MCF 10A (cell line): ENCODE measurements around the gene GPC6. TPM values are rescaled to one million over a fixed set of nuclear protein-coding genes. Genes with fewer than 3 reads are reported as not detected.

Experiments used
- BruUV-seq: library from RNA; stranded (reverse); fragments of 400-500 nt; replicated peaks from 2 replicates; lab custom pipeline; 2021; lab: Mats Ljungman, UMichigan
- CTCF ChIA-PET: fragments of 300-600 bp; sonication (Branson Sonifier 250); formaldehyde crosslinking; extraction: SDS; loops from one replicate; lab custom pipeline; 2021; ENCODE audit warnings: antibody characterized with exemption, inconsistent platforms; lab: Yijun Ruan, JAX
- POLR2A ChIA-PET: fragments of 300-600, 350-650 bp; sonication (Branson Sonifier 250); formaldehyde crosslinking; extraction: SDS; loops from one replicate; lab custom pipeline; 2020; ENCODE audit warnings: antibody characterized with exemption, inconsistent platforms; lab: Yijun Ruan, JAX
- DNase-seq: peaks from one replicate; pipeline ENCODE4 v3.0.0-alpha.2; 2018; ENCODE audit not compliant: unreplicated experiment
- H3K27ac Mint-ChIP-seq: one replicate; pipeline ENCODE4 v1.8.0; 2022; ENCODE audit warnings: mild to moderate bottlenecking, low read depth, mixed read lengths; ENCODE audit not compliant: unreplicated experiment
- H3K27me3 Mint-ChIP-seq: one replicate; pipeline ENCODE4 v1.8.0; 2022; ENCODE audit warnings: mixed read lengths; ENCODE audit not compliant: insufficient read depth, unreplicated experiment
- H3K36me3 Mint-ChIP-seq: one replicate; pipeline ENCODE4 v1.8.0; 2022; ENCODE audit warnings: mild to moderate bottlenecking, moderate library complexity, mixed read lengths; ENCODE audit not compliant: insufficient read depth, unreplicated experiment
- H3K4me1 Mint-ChIP-seq: one replicate; pipeline ENCODE4 v1.8.0; 2022; ENCODE audit warnings: mixed read lengths; ENCODE audit not compliant: insufficient read depth, unreplicated experiment
- H3K4me3 Mint-ChIP-seq: one replicate; pipeline ENCODE4 v1.8.0; 2022; ENCODE audit warnings: mild to moderate bottlenecking, moderate library complexity, mixed read lengths; ENCODE audit not compliant: unreplicated experiment
- H3K9me3 Mint-ChIP-seq: one replicate; pipeline ENCODE4 v1.8.0; 2022; ENCODE audit warnings: mixed read lengths; ENCODE audit not compliant: unreplicated experiment
- intact Hi-C: fragments of 100-400 bp; cut with micrococcal nuclease; formaldehyde crosslinking; loops from 2 replicates; pipeline ENCODE4 v1.14.1; 2022
- total RNA-seq: library from RNA; stranded (reverse); gene quantifications from 2 replicates; pipeline ENCODE4 v1.2.3, GENCODE V29; 2022
- TF ChIP-seq, protein P1 (sequence below): fragments of 200-600 bp; IDR thresholded peaks from one replicate; pipeline ENCODE4 v1.8.0; 2022; ENCODE audit warnings: antibody characterized with exemption, mild to moderate bottlenecking; ENCODE audit not compliant: unreplicated experiment

GPC6 gene
- total RNA-seq, 1 experiment from 2014 or later, result 8.4 TPM

DNA sequence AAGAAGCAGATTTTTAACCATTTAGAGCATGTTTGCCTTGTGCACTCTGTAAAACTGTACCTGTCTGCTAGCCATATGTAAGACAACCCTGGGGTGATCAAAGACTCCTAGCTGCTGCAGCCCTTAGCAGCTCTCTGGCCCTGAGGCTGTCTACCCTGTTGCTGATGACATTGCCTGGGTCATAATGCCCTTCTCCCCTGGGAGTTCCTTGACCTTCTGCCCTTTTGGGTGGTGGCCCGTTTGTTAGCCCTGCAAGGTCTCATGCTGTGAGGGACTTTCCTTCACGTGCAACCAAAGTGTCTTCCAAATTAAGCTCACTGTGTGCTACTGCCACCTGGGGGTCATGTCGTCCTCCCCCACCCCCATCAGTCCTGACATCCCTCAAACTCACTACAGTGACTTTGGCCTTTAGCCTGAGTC lies 7.4 kb downstream of the GPC6 start:
- Mint-ChIP-seq H3K27ac (no peak overlapping the region), H3K27me3 (no peaks in the 10 kb centered on the region), H3K4me1 (peaks cover 39% of the 10 kb centered on the region), H3K36me3 (no peaks in the 10 kb centered on the region), H3K4me3 (no peak overlapping the region), H3K9me3 (peaks cover 6% of the 10 kb centered on the region)
- BruUV-seq, result no TSS peak
- ChIA-PET CTCF (interaction anchor here (0.6 to 0.7 kb wide), 2 partner anchors 9 to 10 kb away, joined by 3 read pairs; no protein-coding TSS in a partner anchor), POLR2A (interaction anchor here (0.7 to 3.0 kb wide), 3 partner anchors 10 to 1434 kb away, joined by 3 to 23 read pairs (median 3); no protein-coding TSS in a partner anchor)
- peak; percentile 50 for DNase-seq
- TF ChIP-seq, protein P1, sequence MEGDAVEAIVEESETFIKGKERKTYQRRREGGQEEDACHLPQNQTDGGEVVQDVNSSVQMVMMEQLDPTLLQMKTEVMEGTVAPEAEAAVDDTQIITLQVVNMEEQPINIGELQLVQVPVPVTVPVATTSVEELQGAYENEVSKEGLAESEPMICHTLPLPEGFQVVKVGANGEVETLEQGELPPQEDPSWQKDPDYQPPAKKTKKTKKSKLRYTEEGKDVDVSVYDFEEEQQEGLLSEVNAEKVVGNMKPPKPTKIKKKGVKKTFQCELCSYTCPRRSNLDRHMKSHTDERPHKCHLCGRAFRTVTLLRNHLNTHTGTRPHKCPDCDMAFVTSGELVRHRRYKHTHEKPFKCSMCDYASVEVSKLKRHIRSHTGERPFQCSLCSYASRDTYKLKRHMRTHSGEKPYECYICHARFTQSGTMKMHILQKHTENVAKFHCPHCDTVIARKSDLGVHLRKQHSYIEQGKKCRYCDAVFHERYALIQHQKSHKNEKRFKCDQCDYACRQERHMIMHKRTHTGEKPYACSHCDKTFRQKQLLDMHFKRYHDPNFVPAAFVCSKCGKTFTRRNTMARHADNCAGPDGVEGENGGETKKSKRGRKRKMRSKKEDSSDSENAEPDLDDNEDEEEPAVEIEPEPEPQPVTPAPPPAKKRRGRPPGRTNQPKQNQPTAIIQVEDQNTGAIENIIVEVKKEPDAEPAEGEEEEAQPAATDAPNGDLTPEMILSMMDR, result no peak
- intact Hi-C loops, result no loop called here

DNA sequence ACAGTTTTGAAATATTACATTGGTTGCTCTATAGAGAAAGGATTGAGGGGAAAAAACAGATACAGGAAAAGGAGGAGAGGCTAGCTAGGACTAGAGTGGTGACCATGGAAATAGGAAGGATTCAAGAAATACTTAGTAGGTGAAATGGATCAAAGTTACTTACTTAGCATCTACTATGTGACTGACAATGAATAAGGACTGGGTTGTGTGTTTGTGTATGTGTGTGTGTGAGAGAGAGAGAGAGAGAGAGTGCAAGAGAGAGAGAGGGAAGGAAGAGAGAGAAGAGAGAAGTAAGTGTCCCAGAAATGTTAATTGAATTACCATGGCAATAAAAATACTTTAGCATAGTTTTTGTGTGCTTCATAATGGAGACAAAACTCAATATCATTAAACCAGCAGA lies 7.9 kb downstream of the GPC6 start:
- H3K4me3 Mint-ChIP-seq, result no peak overlapping the region
- H3K27ac Mint-ChIP-seq, result no peak overlapping the region
- intact Hi-C loops, result no loop called here
- H3K4me1 Mint-ChIP-seq, result peaks cover 35% of the 10 kb centered on the region
- TF ChIP-seq, protein P1, result no peak
- ChIA-PET CTCF (interaction anchor here (0.5 to 0.7 kb wide), 5 partner anchors 9 to 1370 kb away, joined by 3 to 5 read pairs (median 3); no protein-coding TSS in a partner anchor), POLR2A (interaction anchor here (0.7 to 3.0 kb wide), 3 partner anchors 10 to 1433 kb away, joined by 3 to 23 read pairs (median 3); no protein-coding TSS in a partner anchor)
- no peaks in the 10 kb centered on the region for H3K27me3 Mint-ChIP-seq
- no peak for DNase-seq
- H3K9me3 Mint-ChIP-seq, result peaks cover 11% of the 10 kb centered on the region
- BruUV-seq, result no TSS peak
- no peaks in the 10 kb centered on the region for H3K36me3 Mint-ChIP-seq

DNA sequence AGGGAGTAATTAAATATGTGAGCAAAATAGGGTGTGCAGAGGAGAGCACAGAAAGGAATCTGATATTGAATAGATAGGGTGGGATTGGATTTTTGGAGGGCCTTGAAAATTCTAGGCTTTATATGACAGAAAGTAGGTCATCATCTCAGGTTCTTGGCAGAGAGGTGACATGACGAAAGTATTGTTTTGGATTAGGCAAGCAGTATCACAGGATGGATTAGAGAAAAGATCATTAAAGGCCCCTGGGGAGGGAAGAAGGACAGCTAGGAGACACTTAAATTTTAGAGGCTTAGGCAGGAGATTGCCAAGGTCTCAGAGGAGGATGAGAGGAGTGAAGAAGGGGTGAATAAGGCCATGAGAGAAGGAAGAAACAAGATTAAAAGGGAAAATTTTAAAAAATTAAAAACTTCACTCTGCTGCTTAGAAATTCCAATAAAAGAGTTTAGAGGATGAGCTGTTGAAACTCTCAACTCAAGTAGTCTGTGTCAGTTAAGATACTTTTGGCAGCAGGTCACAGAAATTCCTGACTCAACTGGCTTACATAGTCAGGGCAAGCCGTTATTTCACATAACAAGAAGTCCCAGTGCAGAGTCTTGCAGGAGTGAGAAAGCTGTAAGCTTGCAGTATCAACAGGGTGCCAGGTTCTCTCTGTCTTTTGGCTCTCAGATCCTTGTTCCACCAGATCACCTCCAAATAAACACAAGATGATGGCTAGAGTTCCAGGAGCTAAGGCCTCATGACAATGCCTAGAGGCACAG lies 8.8 kb downstream of the GPC6 start:
- POLR2A ChIA-PET, result interaction anchor here (1.2 to 3.0 kb wide), 2 partner anchors 9 to 265 kb away, joined by 3 to 23 read pairs; no protein-coding TSS in a partner anchor
- Mint-ChIP-seq H3K4me3 (no peak overlapping the region), H3K27ac (peak overlapping the region; percentile 16)

DNA sequence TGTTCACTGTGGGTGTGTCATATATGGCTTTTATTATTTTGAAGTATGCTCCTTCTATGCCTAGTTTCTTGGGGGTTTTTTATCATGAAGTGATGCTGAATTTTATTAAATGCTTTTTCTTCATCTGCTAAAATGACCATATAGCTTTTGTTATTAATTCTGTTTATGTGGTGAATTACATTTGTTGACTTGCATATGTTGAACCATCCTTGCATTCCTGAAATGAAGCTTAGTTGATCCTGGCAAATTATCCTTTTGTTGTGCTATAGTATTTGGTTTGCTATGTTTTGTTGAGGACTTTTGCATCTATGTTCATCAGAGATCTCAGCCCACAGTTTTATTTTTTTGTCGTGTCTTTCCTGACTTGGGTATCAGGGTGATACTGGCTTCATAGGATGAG lies 12.1 kb downstream of the GPC6 start:
- H3K36me3 Mint-ChIP-seq, result no peaks in the 10 kb centered on the region
- intact Hi-C loops, result no loop called here
- POLR2A ChIA-PET, result interaction anchor here (1.1 kb wide), 1 partner anchor 10 kb away, joined by 4 read pairs; no protein-coding TSS in a partner anchor

More for the DNA sequence above, 8.8 kb downstream of the GPC6 start:
- peaks cover 16% of the 10 kb centered on the region for H3K9me3 Mint-ChIP-seq
- TF ChIP-seq, protein P1, result no peak
- no TSS peak for BruUV-seq
- peaks cover 25% of the 10 kb centered on the region for H3K4me1 Mint-ChIP-seq
- intact Hi-C loops, result no loop called here
- DNase-seq, result peak; percentile 63
- H3K36me3 Mint-ChIP-seq, result no peaks in the 10 kb centered on the region
- H3K27me3 Mint-ChIP-seq, result no peaks in the 10 kb centered on the region
- CTCF ChIA-PET, result interaction anchor here (0.5 to 1.0 kb wide), 5 partner anchors 319 to 1369 kb away, joined by 3 to 5 read pairs (median 3); no protein-coding TSS in a partner anchor

More for the DNA sequence above, 12.1 kb downstream of the GPC6 start:
- no TSS peak for BruUV-seq
- Mint-ChIP-seq H3K27ac (no peak overlapping the region), H3K4me1 (peaks cover 27% of the 10 kb centered on the region), H3K4me3 (no peak overlapping the region), H3K9me3 (peaks cover 16% of the 10 kb centered on the region), H3K27me3 (no peaks in the 10 kb centered on the region)
- DNase-seq, result no peak
- CTCF ChIA-PET, result interaction anchor here (1.4 kb wide), 1 partner anchor 10 kb away, joined by 5 read pairs; no protein-coding TSS in a partner anchor
- TF ChIP-seq, protein P1, result no peak
